ENCODE measurements around the gene ACSS1. TPM values are rescaled to one million over a fixed set of nuclear protein-coding genes. Genes with fewer than 3 reads are reported as not detected.
A peak's percentile ranks its signal among the peaks of the same experiment; 100 is the strongest.
"Not testable (repeated sequence)": the region's sequence is repeated elsewhere in the genome, so short reads cannot be mapped to it uniquely, and the experiment has no call there.

The ACSS1 gene
- total RNA-seq, 5 donors from 2014 or later (not counting 1 experiment from before 2014, with no cell fraction given): 39.1 to 59.6 (median 57.7) TPM

- Histone ChIP-seq H3K9me3 (no peaks in the 10 kb centered on the region), H3K4me1 (ENCODE audit: control insufficient read depth in 1 of 2, extremely low read depth in 1 of 2, insufficient read depth in 2 of 2, low read length in 2 of 2) (no peaks in the 10 kb centered on the region), H3K4me3 (ENCODE audit: control insufficient read depth in 1 of 2, extremely low read depth in 1 of 2, low read length in 1 of 2) (no peak overlapping the region), H3K36me3 (ENCODE audit: control insufficient read depth in 2 of 2, extremely low read depth in 1 of 2, insufficient read depth in 1 of 2, low read length in 1 of 2) (peaks cover 20 to 61% of the 10 kb centered on the region in 2 donors), H3K27me3 (replicated peaks in 1 of 2; ENCODE audit: control insufficient read depth in 2 of 2, extremely low read depth in 1 of 2, insufficient read depth in 2 of 2, low read length in 1 of 2) (no peaks in the 10 kb centered on the region), H3K27ac (ENCODE audit: low read length) (no peak overlapping the region)
- Mint-ChIP-seq H3K27me3 (no peaks in the 10 kb centered on the region), H3K9me3 (peaks cover 0 to 4% (median 0%) of the 10 kb centered on the region in 3 donors), H3K36me3 (peaks cover 70% of the 10 kb centered on the region), H3K4me1 (no peaks in the 10 kb centered on the region), H3K4me3 (no peak overlapping the region), H3K27ac (no peak overlapping the region)
- no peak for ATAC-seq (replicated peaks in 1 of 4)
- DNase-seq: peak in 1 of 35 experiments; percentile 2
- ChIA-PET POLR2A (no interaction called here), CTCF (no interaction called here)
- 96% methylated on average over 7 of the region's 8 CpGs for WGBS (ENCODE audit: insufficient coverage)
Measured at GRCh38 chr20:25005661-25006060, 52.3 kb downstream of the ACSS1 start.

GRCh38 chr20:25005220-25005619, 52.7 kb downstream of the ACSS1 start:
- Mint-ChIP-seq H3K4me3 (no peak overlapping the region), H3K36me3 (peaks cover 66% of the 10 kb centered on the region), H3K9me3 (peaks cover 0 to 4% (median 0%) of the 10 kb centered on the region in 3 donors), H3K27ac (peak overlapping the region in 1 of 2 donors; percentile 22), H3K27me3 (no peaks in the 10 kb centered on the region), H3K4me1 (no peaks in the 10 kb centered on the region)
- H3K4me1 ChIP-seq (ENCODE audit: control insufficient read depth in 1 of 2, extremely low read depth in 1 of 2, insufficient read depth in 2 of 2, low read length in 2 of 2): no peaks in the 10 kb centered on the region
- ChIA-PET CTCF (no interaction called here), POLR2A (no interaction called here)
- 100% methylated on average over 1 of the region's 2 CpGs for WGBS (ENCODE audit: insufficient coverage)
- H3K27me3 ChIP-seq (replicated peaks in 1 of 2; ENCODE audit: control insufficient read depth in 2 of 2, extremely low read depth in 1 of 2, insufficient read depth in 2 of 2, low read length in 1 of 2): no peaks in the 10 kb centered on the region
- H3K27ac ChIP-seq (ENCODE audit: low read length): no peak overlapping the region
- no peak overlapping the region for H3K4me3 ChIP-seq (ENCODE audit: control insufficient read depth in 1 of 2, extremely low read depth in 1 of 2, low read length in 1 of 2)
- no peak for DNase-seq
- H3K36me3 ChIP-seq (ENCODE audit: control insufficient read depth in 2 of 2, extremely low read depth in 1 of 2, insufficient read depth in 1 of 2, low read length in 1 of 2): peaks cover 20 to 57% of the 10 kb centered on the region in 2 donors
- H3K9me3 ChIP-seq: no peaks in the 10 kb centered on the region
- ATAC-seq (replicated peaks in 1 of 4): no peak

- DNase-seq (no peak), ATAC-seq (replicated peaks in 1 of 4) (no peak)
- Histone ChIP-seq H3K9me3 (no peaks in the 10 kb centered on the region), H3K27ac (ENCODE audit: low read length) (no peak overlapping the region), H3K4me3 (ENCODE audit: control insufficient read depth in 1 of 2, extremely low read depth in 1 of 2, low read length in 1 of 2) (no peak overlapping the region), H3K4me1 (ENCODE audit: control insufficient read depth in 1 of 2, extremely low read depth in 1 of 2, insufficient read depth in 2 of 2, low read length in 2 of 2) (no peaks in the 10 kb centered on the region), H3K36me3 (ENCODE audit: control insufficient read depth in 2 of 2, extremely low read depth in 1 of 2, insufficient read depth in 1 of 2, low read length in 1 of 2) (peaks cover 11 to 35% of the 10 kb centered on the region in 2 donors), H3K27me3 (replicated peaks in 1 of 2; ENCODE audit: control insufficient read depth in 2 of 2, extremely low read depth in 1 of 2, insufficient read depth in 2 of 2, low read length in 1 of 2) (no peaks in the 10 kb centered on the region)
- CTCF ChIA-PET: interaction anchor here in 1 of 2 donors (0.6 kb wide), 1 partner anchor 65 kb away, joined by 3 read pairs; no protein-coding TSS in a partner anchor
- H3K4me1 Mint-ChIP-seq: no peaks in the 10 kb centered on the region
- no peaks in the 10 kb centered on the region for H3K27me3 Mint-ChIP-seq
- peaks cover 46% of the 10 kb centered on the region for H3K36me3 Mint-ChIP-seq
- WGBS (ENCODE audit: insufficient coverage): no CpG with 5 or more reads among the region's 1 CpG
- H3K9me3 Mint-ChIP-seq: peaks cover 0 to 4% (median 0%) of the 10 kb centered on the region in 3 donors
- H3K4me3 Mint-ChIP-seq: no peak overlapping the region
- H3K27ac Mint-ChIP-seq: no peak overlapping the region
- POLR2A ChIA-PET: no interaction called here
Measured at GRCh38 chr20:25003002-25003401, 54.9 kb downstream of the ACSS1 start.

- H3K4me1 ChIP-seq (ENCODE audit: control insufficient read depth in 1 of 2, extremely low read depth in 1 of 2, insufficient read depth in 2 of 2, low read length in 2 of 2); H3K27ac Mint-ChIP-seq; H3K27me3 ChIP-seq (replicated peaks in 1 of 2; ENCODE audit: control insufficient read depth in 2 of 2, extremely low read depth in 1 of 2, insufficient read depth in 2 of 2, low read length in 1 of 2); ATAC-seq (replicated peaks in 1 of 4); H3K4me3 ChIP-seq (ENCODE audit: control insufficient read depth in 1 of 2, extremely low read depth in 1 of 2, low read length in 1 of 2); DNase-seq; H3K9me3 Mint-ChIP-seq; H3K4me3 Mint-ChIP-seq; H3K9me3 ChIP-seq; H3K27me3 Mint-ChIP-seq; H3K4me1 Mint-ChIP-seq; POLR2A ChIA-PET; CTCF ChIA-PET; H3K27ac ChIP-seq (ENCODE audit: low read length): not testable (repeated sequence)
- no CpG with 5 or more reads among the region's 4 CpGs for WGBS (ENCODE audit: insufficient coverage)
- H3K36me3 Mint-ChIP-seq: peaks cover 34% of the 10 kb centered on the region
- peaks cover 3 to 18% of the 10 kb centered on the region in 2 donors for H3K36me3 ChIP-seq (ENCODE audit: control insufficient read depth in 2 of 2, extremely low read depth in 1 of 2, insufficient read depth in 1 of 2, low read length in 1 of 2)
Measured at GRCh38 chr20:25001323-25001722, 56.6 kb downstream of the ACSS1 start.

- peak in 1 of 35 experiments; percentile 9 for DNase-seq
- no peak for ATAC-seq (replicated peaks in 1 of 4)
- Mint-ChIP-seq H3K4me1 (peaks cover 0 to under 1% (median 0%) of the 10 kb centered on the region in 3 donors), H3K27ac (no peak overlapping the region), H3K4me3 (no peak overlapping the region), H3K9me3 (peaks cover 0 to 4% (median 0%) of the 10 kb centered on the region in 3 donors), H3K36me3 (peaks cover 24% of the 10 kb centered on the region), H3K27me3 (no peaks in the 10 kb centered on the region)
- ChIA-PET POLR2A (no interaction called here), CTCF (interaction anchor here in 1 of 2 donors (0.6 kb wide), 1 partner anchor 54 kb away, joined by 3 read pairs; no protein-coding TSS in a partner anchor)
- no peaks in the 10 kb centered on the region for H3K9me3 ChIP-seq
- 50% methylated on average over 4 of the region's 4 CpGs for WGBS (ENCODE audit: insufficient coverage)
- no peak overlapping the region for H3K4me3 ChIP-seq (ENCODE audit: control insufficient read depth in 1 of 2, extremely low read depth in 1 of 2, low read length in 1 of 2)
- H3K36me3 ChIP-seq (ENCODE audit: control insufficient read depth in 2 of 2, extremely low read depth in 1 of 2, insufficient read depth in 1 of 2, low read length in 1 of 2): peaks cover 0 to 9% of the 10 kb centered on the region in 2 donors
- no peak overlapping the region for H3K27ac ChIP-seq (ENCODE audit: low read length)
- no peaks in the 10 kb centered on the region for H3K27me3 ChIP-seq (replicated peaks in 1 of 2; ENCODE audit: control insufficient read depth in 2 of 2, extremely low read depth in 1 of 2, insufficient read depth in 2 of 2, low read length in 1 of 2)
- peaks cover 0 to under 1% of the 10 kb centered on the region in 2 experiments for H3K4me1 ChIP-seq (ENCODE audit: control insufficient read depth in 1 of 2, extremely low read depth in 1 of 2, insufficient read depth in 2 of 2, low read length in 2 of 2)
Measured at GRCh38 chr20:25000268-25000801, 57.6 kb downstream of the ACSS1 start.

GRCh38 chr20:24999568-24999967, 58.4 kb downstream of the ACSS1 start:
- Histone ChIP-seq H3K9me3 (no peaks in the 10 kb centered on the region), H3K36me3 (ENCODE audit: control insufficient read depth in 2 of 2, extremely low read depth in 1 of 2, insufficient read depth in 1 of 2, low read length in 1 of 2) (peaks cover 0 to 5% of the 10 kb centered on the region in 2 donors), H3K27me3 (replicated peaks in 1 of 2; ENCODE audit: control insufficient read depth in 2 of 2, extremely low read depth in 1 of 2, insufficient read depth in 2 of 2, low read length in 1 of 2) (no peaks in the 10 kb centered on the region), H3K4me1 (ENCODE audit: control insufficient read depth in 1 of 2, extremely low read depth in 1 of 2, insufficient read depth in 2 of 2, low read length in 2 of 2) (peaks cover 0 to 8% of the 10 kb centered on the region in 2 experiments), H3K4me3 (ENCODE audit: control insufficient read depth in 1 of 2, extremely low read depth in 1 of 2, low read length in 1 of 2) (no peak overlapping the region), H3K27ac (ENCODE audit: low read length) (no peak overlapping the region)
- no peak overlapping the region for H3K27ac Mint-ChIP-seq
- H3K27me3 Mint-ChIP-seq: no peaks in the 10 kb centered on the region
- ChIA-PET POLR2A (no interaction called here), CTCF (interaction anchor here in 1 of 2 donors (0.5 to 0.6 kb wide), 2 partner anchors 54 to 85 kb away, joined by 3 to 4 read pairs; no protein-coding TSS in a partner anchor)
- no peak for ATAC-seq (replicated peaks in 1 of 4)
- H3K9me3 Mint-ChIP-seq: peaks cover 0 to 4% (median 0%) of the 10 kb centered on the region in 3 donors
- H3K4me3 Mint-ChIP-seq: no peak overlapping the region
- DNase-seq: no peak
- H3K36me3 Mint-ChIP-seq: peaks cover 24% of the 10 kb centered on the region
- H3K4me1 Mint-ChIP-seq: peaks cover 6 to 8% (median 8%) of the 10 kb centered on the region in 3 donors
- WGBS (ENCODE audit: insufficient coverage): no CpG with 5 or more reads among the region's 4 CpGs
